ENCODE measurements around the gene CNOT2.
"Not testable (repeated sequence)": the region's sequence is repeated elsewhere in the genome, so short reads cannot be mapped to it uniquely, and the experiment has no call there.

The CNOT2 gene

DNA sequence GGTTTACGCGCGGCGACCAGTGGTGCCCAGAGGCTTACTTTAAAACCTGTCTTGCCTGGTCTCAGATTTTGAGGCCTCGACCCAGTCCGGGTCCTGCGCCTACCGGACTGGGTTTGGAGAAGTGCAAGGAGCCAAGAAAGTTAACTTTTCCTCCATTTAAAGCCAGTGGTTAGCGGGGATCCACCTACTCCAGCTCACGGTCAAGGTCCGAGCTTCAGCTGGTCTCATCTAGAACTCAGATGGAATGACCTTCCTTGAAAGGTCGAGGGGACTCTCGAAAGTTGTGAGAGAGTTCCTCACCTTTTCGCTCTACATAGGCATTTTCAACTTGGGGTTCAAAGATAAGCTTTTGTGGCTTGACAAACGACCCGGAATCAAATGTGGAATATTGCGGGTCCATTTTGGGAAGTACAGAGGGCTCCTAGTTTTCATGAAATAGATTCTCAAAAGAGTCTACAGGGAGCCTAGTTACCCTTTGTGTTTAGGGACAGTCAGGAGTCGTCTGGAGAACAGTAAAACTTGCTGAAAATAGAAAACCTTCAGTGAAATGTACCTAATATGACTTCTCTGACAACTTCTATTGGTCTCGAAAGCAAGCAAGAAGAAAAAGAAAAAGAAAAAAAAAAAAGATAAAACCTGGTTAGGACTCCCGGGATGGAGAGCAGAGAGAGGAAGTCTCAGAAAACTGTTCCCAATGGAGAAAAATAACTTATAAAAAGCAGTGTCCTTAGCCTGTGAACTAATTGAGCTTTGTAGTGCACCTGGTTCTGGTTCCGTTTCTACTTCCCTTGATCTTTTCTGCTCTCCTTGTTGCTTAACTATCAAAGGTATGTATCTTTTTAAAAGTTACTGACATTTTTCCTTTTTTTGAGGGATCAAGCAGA is 124.3 kb downstream of the CNOT2 start:
- DNase-seq = peak; percentile 47

DNA sequence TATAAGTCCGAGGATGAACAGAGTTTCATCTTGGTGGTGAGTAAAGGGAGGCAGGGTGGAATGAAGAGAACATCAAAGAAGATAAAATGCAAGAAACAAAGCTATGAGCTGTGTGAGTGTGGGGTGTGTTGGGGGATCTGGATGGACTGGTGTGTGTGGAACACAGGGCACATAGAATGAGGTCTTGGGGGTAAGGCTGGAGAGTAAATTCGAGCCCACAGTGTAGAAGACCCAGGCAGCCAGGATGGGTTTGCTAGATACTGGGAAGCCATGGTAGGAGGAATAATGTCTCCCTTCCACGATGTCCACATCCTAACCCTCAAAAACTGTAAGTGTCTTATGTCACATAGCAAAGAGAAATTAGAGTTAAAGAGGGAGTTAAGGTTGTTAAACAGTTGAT is 129.6 kb downstream of the CNOT2 start:
- DNase-seq = no peak

DNA sequence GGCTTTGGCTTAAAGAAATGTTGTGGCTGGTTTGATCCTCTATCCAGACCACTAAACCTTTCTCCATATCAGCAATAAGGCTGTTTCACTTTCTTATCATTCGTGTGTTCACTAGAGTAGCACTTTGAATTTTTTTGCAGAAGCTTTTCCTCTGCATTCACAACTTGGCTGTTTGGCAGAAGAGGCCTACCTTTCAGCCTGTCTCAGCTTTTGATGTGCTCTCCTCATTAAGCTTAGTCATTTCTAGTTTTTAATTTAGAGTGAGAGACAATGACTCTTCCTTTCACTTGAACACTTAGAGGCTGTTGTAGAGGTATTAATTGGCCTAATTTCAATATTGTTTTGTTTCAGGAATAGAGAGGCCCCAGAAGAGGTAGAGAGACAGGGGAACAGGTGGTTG is 136.6 kb downstream of the CNOT2 start:
- DNase-seq = no peak

GRCh38 chr12:70383484-70383883 is 140.3 kb downstream of the CNOT2 start:
- no peak for DNase-seq

- no peak for DNase-seq
These were observed 140.7 kb downstream of the CNOT2 start for GRCh38 chr12:70383886-70384285.

GRCh38 chr12:70386771-70387170 is 143.5 kb downstream of the CNOT2 start:
- DNase-seq = no peak

GRCh38 chr12:70389678-70390077 is 146.4 kb downstream of the CNOT2 start:
- no peak for DNase-seq

- DNase-seq = not testable (repeated sequence)
These were observed 149.4 kb downstream of the CNOT2 start for GRCh38 chr12:70392631-70393030.

GRCh38 chr12:70393787-70394499 is 150.7 kb downstream of the CNOT2 start:
- no peak for DNase-seq

GRCh38 chr12:70398002-70398401 is 154.8 kb downstream of the CNOT2 start:
- DNase-seq = no peak

DNA sequence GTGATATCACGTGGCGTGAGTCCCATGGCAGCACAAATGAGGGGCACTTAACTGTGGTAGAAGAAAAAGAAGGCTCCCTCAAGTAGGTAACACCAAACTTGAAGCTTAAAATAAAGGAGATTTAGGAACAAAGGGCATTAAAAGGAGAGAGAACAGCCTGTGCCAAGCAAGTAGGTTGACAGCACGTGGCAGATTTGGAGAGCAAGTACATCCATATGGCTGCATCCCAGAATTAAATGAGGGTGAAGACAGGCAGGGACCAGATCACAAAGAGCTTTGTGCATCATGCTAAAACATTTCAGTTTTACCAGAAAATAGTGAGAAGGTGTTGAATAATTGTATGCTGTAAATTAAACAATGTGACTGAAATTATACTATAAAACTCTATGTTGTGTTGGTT is 155.6 kb downstream of the CNOT2 start:
- no peak for DNase-seq

DNA sequence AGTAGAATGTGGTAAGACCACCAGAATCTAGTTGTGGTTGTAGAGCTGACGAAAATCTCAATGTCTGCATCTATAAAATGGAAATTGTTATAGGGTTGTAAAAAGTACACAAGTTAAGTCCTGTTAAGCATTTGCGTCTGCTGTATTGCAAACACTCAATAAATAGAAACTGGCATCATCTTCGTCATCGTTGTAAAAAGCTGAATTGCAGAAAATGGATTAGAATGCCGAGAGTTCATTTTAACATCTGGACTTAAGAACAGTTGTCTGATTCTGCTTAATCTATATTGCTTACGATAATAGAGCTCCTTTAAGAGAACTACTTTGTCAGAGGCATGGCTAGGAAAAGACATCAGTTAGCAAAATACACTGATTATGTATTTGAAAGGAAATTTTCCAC is 156.1 kb downstream of the CNOT2 start:
- DNase-seq = no peak

DNA sequence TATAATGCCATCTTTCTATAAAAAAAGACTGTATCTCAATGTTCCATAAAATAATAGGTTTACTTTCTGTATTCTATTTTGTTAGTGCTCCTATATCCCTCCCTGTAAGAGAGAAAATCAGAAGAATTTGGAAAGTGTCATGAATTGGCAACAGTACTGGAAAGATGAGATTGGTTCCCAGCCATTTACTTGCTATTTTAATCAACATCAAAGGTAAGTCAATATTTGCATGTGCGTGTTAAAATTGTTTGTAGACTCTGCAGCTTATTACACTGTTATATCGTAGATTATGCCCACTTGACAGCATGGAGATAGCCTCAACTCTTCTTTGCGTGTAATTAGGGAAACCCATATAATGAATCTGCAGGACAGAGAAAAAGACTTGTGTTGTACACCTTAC is 156.9 kb downstream of the CNOT2 start:
- DNase-seq = peak; percentile 18

GRCh38 chr12:70402597-70402996 is 159.4 kb downstream of the CNOT2 start:
- DNase-seq = no peak

GRCh38 chr12:70403826-70404225 is 160.6 kb downstream of the CNOT2 start:
- DNase-seq = no peak
